Glutamatergic neuron (in vitro differentiated cells): Measurements from ENCODE around the gene TAF3. TPM values are rescaled to one million over a fixed set of nuclear protein-coding genes. Genes with fewer than 3 reads are reported as not detected.
"Not testable (repeated sequence)": the region's sequence is repeated elsewhere in the genome, so short reads cannot be mapped to it uniquely, and the experiment has no call there.

Experiments
- DNase-seq: peaks from one replicate; pipeline ENCODE4 v3.0.0; 2022
- H3K27ac Mint-ChIP-seq: one replicate; pipeline ENCODE4 v1.8.0; 2020; ENCODE audit warnings: mild to moderate bottlenecking, mixed read lengths, inconsistent platforms; ENCODE audit not compliant: unreplicated experiment
- H3K27me3 Mint-ChIP-seq: one replicate; pipeline ENCODE4 v1.8.0; 2020; ENCODE audit warnings: mild to moderate bottlenecking, moderate library complexity, mixed read lengths, inconsistent platforms; ENCODE audit not compliant: unreplicated experiment
- H3K36me3 Mint-ChIP-seq: one replicate; pipeline ENCODE4 v1.8.0; 2020; ENCODE audit warnings: mild to moderate bottlenecking, mixed read lengths, inconsistent platforms; ENCODE audit not compliant: unreplicated experiment
- H3K4me1 Mint-ChIP-seq: one replicate; pipeline ENCODE4 v1.8.0; 2020; ENCODE audit warnings: mild to moderate bottlenecking, low read depth, mixed read lengths, inconsistent platforms; ENCODE audit not compliant: unreplicated experiment
- H3K4me3 Mint-ChIP-seq: one replicate; pipeline ENCODE4 v1.8.0; 2020; ENCODE audit warnings: mild to moderate bottlenecking, mixed read lengths, inconsistent platforms; ENCODE audit not compliant: unreplicated experiment
- H3K9me3 Mint-ChIP-seq: one replicate; pipeline ENCODE4 v1.8.0; 2020; ENCODE audit warnings: mild to moderate bottlenecking, moderate library complexity, mixed read lengths, inconsistent platforms; ENCODE audit not compliant: unreplicated experiment
- CTCF ChIP-seq: fragments of 200-600 bp; sonication (generic); IDR thresholded peaks from one replicate; pipeline ENCODE4 v1.5.0; 2021; ENCODE audit not compliant: partially characterized antibody, unreplicated experiment
- total RNA-seq: library from RNA; stranded (reverse); fragmentation: NEBNext Ultra II Directional; extraction: Animal tissue kit (Norgen Biotek cat#: 25700); gene quantifications from one replicate; pipeline ENCODE4 v1.2.1, GENCODE V29; 2021; ENCODE audit not compliant: unreplicated experiment

The TAF3 gene
- total RNA-seq, 1 donor from 2014 or later = 10.2 TPM

- H3K9me3 Mint-ChIP-seq = no peaks in the 10 kb centered on the region
- no peak overlapping the region for H3K27ac Mint-ChIP-seq
- DNase-seq = no peak
- H3K36me3 Mint-ChIP-seq = no peaks in the 10 kb centered on the region
- H3K4me3 Mint-ChIP-seq = no peak overlapping the region
- no peak for TF ChIP-seq CTCF
- no peaks in the 10 kb centered on the region for H3K27me3 Mint-ChIP-seq
- no peaks in the 10 kb centered on the region for H3K4me1 Mint-ChIP-seq
These were observed 14.1 kb upstream of the TAF3 start for GRCh38 chr10:7804216-7804615.

GRCh38 chr10:7804741-7805140 is 13.6 kb upstream of the TAF3 start:
- no peak overlapping the region for H3K27ac Mint-ChIP-seq
- no peaks in the 10 kb centered on the region for H3K4me1 Mint-ChIP-seq
- H3K36me3 Mint-ChIP-seq = no peaks in the 10 kb centered on the region
- DNase-seq = no peak
- no peak for TF ChIP-seq CTCF
- no peaks in the 10 kb centered on the region for H3K9me3 Mint-ChIP-seq
- H3K27me3 Mint-ChIP-seq = no peaks in the 10 kb centered on the region
- no peak overlapping the region for H3K4me3 Mint-ChIP-seq

GRCh38 chr10:7808686-7809267 is 9.5 kb upstream of the TAF3 start:
- no peak for TF ChIP-seq CTCF
- no peak overlapping the region for H3K27ac Mint-ChIP-seq
- no peaks in the 10 kb centered on the region for H3K4me1 Mint-ChIP-seq
- H3K27me3 Mint-ChIP-seq = peaks cover 8% of the 10 kb centered on the region
- H3K9me3 Mint-ChIP-seq = no peaks in the 10 kb centered on the region
- no peak overlapping the region for H3K4me3 Mint-ChIP-seq
- H3K36me3 Mint-ChIP-seq = no peaks in the 10 kb centered on the region
- no peak for DNase-seq

GRCh38 chr10:7810443-7810842 is 7.9 kb upstream of the TAF3 start:
- Mint-ChIP-seq H3K36me3 (no peaks in the 10 kb centered on the region), H3K27ac (no peak overlapping the region), H3K27me3 (peaks cover 8% of the 10 kb centered on the region), H3K4me3 (no peak overlapping the region), H3K4me1 (no peaks in the 10 kb centered on the region), H3K9me3 (no peaks in the 10 kb centered on the region)
- DNase-seq = no peak
- TF ChIP-seq CTCF = no peak

- no peaks in the 10 kb centered on the region for H3K9me3 Mint-ChIP-seq
- no peak for TF ChIP-seq CTCF
- no peak overlapping the region for H3K4me3 Mint-ChIP-seq
- no peaks in the 10 kb centered on the region for H3K36me3 Mint-ChIP-seq
- DNase-seq = no peak
- H3K27ac Mint-ChIP-seq = no peak overlapping the region
- H3K4me1 Mint-ChIP-seq = no peaks in the 10 kb centered on the region
- H3K27me3 Mint-ChIP-seq = peaks cover 8% of the 10 kb centered on the region
These were observed 7.3 kb upstream of the TAF3 start for GRCh38 chr10:7811000-7811399.

GRCh38 chr10:7811743-7812142 is 6.6 kb upstream of the TAF3 start:
- not testable (repeated sequence) for H3K27ac Mint-ChIP-seq, H3K4me3 Mint-ChIP-seq, H3K4me1 Mint-ChIP-seq, DNase-seq, H3K27me3 Mint-ChIP-seq, H3K36me3 Mint-ChIP-seq, H3K9me3 Mint-ChIP-seq
